HCT116 (cell line): ENCODE measurements around the gene CENPC. TPM values are rescaled to one million over a fixed set of nuclear protein-coding genes. Genes with fewer than 3 reads are reported as not detected.

Experiments
- ATAC-seq: fragments of 200-7000 bp; cut with Tn5 transposase; 2 replicates; pipeline ENCODE4 v1.9.1; 2020; ENCODE audit warnings: mild to moderate bottlenecking, moderate library complexity
- BruUV-seq: library from RNA; stranded (reverse); fragments of 400-500 nt; replicated peaks from 2 replicates; lab custom pipeline; 2021; lab: Mats Ljungman, UMichigan
- CTCF ChIA-PET: fragments of 300-600 bp; sonication (Branson Sonifier 250); formaldehyde crosslinking; loops from one replicate; lab custom pipeline; 2021; ENCODE audit warnings: antibody characterized with exemption; lab: Charles Lee
- POLR2A ChIA-PET: fragments of 300-600, 350-600 bp; sonication (Branson Sonifier 250); formaldehyde crosslinking; loops from one replicate; lab custom pipeline; 2021; ENCODE audit warnings: antibody characterized with exemption; lab: Charles Lee
- RAD21 ChIA-PET, 2 experiments: fragments of 300-600 bp; sonication (Branson Sonifier 250); formaldehyde crosslinking; loops; one replicate each; lab custom pipeline; 2023; ENCODE audit warnings: low total read pairs in 2 of 2; ENCODE audit not compliant: uncharacterized antibody in 2 of 2, unreplicated experiment in 2 of 2, low non-redundant PET in 1 of 2; lab: Charles Lee
- DNase-seq: peaks from one replicate; pipeline ENCODE4 v3.0.0-alpha.2; 2010; ENCODE audit warnings: low read depth, low spot score
- H2AFZ ChIP-seq: fragments of 200-600 bp; shearing (Covaris generic), sonication (generic); 2 replicates; pipeline ENCODE4 v1.6.1; 2017; ENCODE audit warnings: low read depth, mixed run types, mixed read lengths, antibody characterized with exemption, low read length; ENCODE audit not compliant: poor library complexity, severe bottlenecking
- H3K27ac ChIP-seq: 2 replicates; pipeline ENCODE4 v1.5.1; 2012; ENCODE audit warnings: low read depth, low read length
- H3K27me3 ChIP-seq: fragments of 200-600 bp; sonication (generic); 2 replicates; pipeline ENCODE4 v1.6.1; 2016; ENCODE audit warnings: mixed run types, low read length, mixed read lengths; ENCODE audit not compliant: insufficient read depth
- H3K36me3 ChIP-seq, 2 experiments: fragments of 200-500 bp in 1 of 2; fragments of 200-600 bp in 1 of 2; sonication (Bioruptor generic) in 1 of 2; sonication (generic) in 1 of 2; 2 replicates each; pipeline versions ENCODE4 v1.5.1 to v1.6.1; 2014 to 2016; ENCODE audit warnings: low read length in 2 of 2, inconsistent platforms in 1 of 2, mixed read lengths in 1 of 2, mixed run types in 1 of 2; ENCODE audit not compliant: insufficient read depth in 2 of 2, control insufficient read depth in 1 of 2
- H3K4me1 ChIP-seq, 2 experiments: fragments of 200-600 bp in 1 of 2; sonication (generic) in 1 of 2; 2 replicates each; pipeline versions ENCODE4 v1.5.1 to v1.6.1; 2012 to 2017; ENCODE audit warnings: low read length in 2 of 2, inconsistent platforms in 1 of 2, mild to moderate bottlenecking in 1 of 2, mixed read lengths in 1 of 2, mixed run types in 1 of 2, moderate library complexity in 1 of 2; ENCODE audit not compliant: insufficient read depth in 2 of 2, control insufficient read depth in 1 of 2
- H3K4me2 ChIP-seq: fragments of 200-600 bp; sonication (generic); 2 replicates; pipeline ENCODE4 v1.6.1; 2017; ENCODE audit warnings: mixed run types, low read length, mixed read lengths
- H3K4me3 ChIP-seq, 2 experiments: fragments of 200-600 bp in 1 of 2; sonication (generic) in 1 of 2; replicated peaks in 1 of 2; 2 replicates each; pipeline ENCODE4 v1.5.1; 2011 to 2016; ENCODE audit warnings: low read length in 2 of 2, control low read depth in 1 of 2, low read depth in 1 of 2, mild to moderate bottlenecking in 1 of 2, mixed read lengths in 1 of 2, mixed run types in 1 of 2
- H3K79me2 ChIP-seq: fragments of 200-600 bp; sonication (generic); 2 replicates; pipeline ENCODE4 v1.6.1; 2017; ENCODE audit warnings: mild to moderate bottlenecking, mixed run types, low read length, moderate library complexity, mixed read lengths; ENCODE audit not compliant: insufficient read depth
- H3K9ac ChIP-seq: fragments of 200-600 bp; sonication (generic); 2 replicates; pipeline ENCODE4 v1.6.1; 2016; ENCODE audit warnings: low read length, mixed read lengths
- H3K9me2 ChIP-seq: fragments of 200-600 bp; sonication (generic), shearing (Covaris generic); 2 replicates; pipeline ENCODE4 v1.6.1; 2017; ENCODE audit warnings: mixed run types, mild to moderate bottlenecking, moderate library complexity; ENCODE audit not compliant: insufficient read depth
- H3K9me3 ChIP-seq, 2 experiments: fragments of 200-500 bp in 1 of 2; fragments of 200-600 bp in 1 of 2; sonication (Bioruptor generic) in 1 of 2; sonication (generic) in 1 of 2; 2 replicates each; pipeline ENCODE4 v1.6.1; 2014 to 2017; ENCODE audit warnings: low read length in 2 of 2, mixed read lengths in 2 of 2, inconsistent platforms in 1 of 2, low read depth in 1 of 2, mild to moderate bottlenecking in 1 of 2, mixed run types in 1 of 2, moderate library complexity in 1 of 2; ENCODE audit not compliant: control insufficient read depth in 1 of 2, insufficient read depth in 1 of 2
- H4K20me1 ChIP-seq: fragments of 200-600 bp; sonication (generic), shearing (Covaris generic); 2 replicates; pipeline ENCODE4 v1.6.1; 2017; ENCODE audit warnings: mixed run types, mild to moderate bottlenecking, moderate library complexity; ENCODE audit not compliant: insufficient read depth
- EGR1 ChIP-seq: IDR thresholded peaks from 2 replicates; pipeline ENCODE4 v1.6.1; 2012; ENCODE audit warnings: low read depth
- JUND ChIP-seq: IDR thresholded peaks from 2 replicates; pipeline ENCODE4 v1.6.1; 2012
- SIN3A ChIP-seq: IDR thresholded peaks from 2 replicates; pipeline ENCODE4 v1.6.1; 2012; ENCODE audit warnings: low read depth
- YY1 ChIP-seq: IDR thresholded peaks from 2 replicates; pipeline ENCODE4 v1.6.1; 2011; ENCODE audit warnings: low read length, low read depth, moderate library complexity, mild to moderate bottlenecking; ENCODE audit not compliant: insufficient replicate concordance; ENCODE audit errors: extremely low read depth
- ZFX ChIP-seq: fragments of 450-650 bp; IDR thresholded peaks from 2 replicates; pipeline ENCODE4 v1.6.1; 2017
- ZNF274 ChIP-seq: fragments of 200-500 bp; sonication (Bioruptor generic); IDR thresholded peaks from 2 replicates; pipeline ENCODE4 v1.6.1; 2014; ENCODE audit warnings: mild to moderate bottlenecking, low read depth, low read length, inconsistent platforms
- intact Hi-C: fragments of 100-400 bp; cut with micrococcal nuclease; formaldehyde crosslinking; loops from 2 replicates; pipeline ENCODE4 v1.10.0; 2022
- total RNA-seq: library from RNA; stranded (reverse); gene quantifications from one replicate; pipeline ENCODE4 v1.2.1, GENCODE V29; 2021; ENCODE audit not compliant: unreplicated experiment
- TF ChIP-seq, protein P1 (sequence below): IDR thresholded peaks from 2 replicates; pipeline ENCODE4 v1.6.1; 2012
- TF ChIP-seq, protein P2 (sequence below): IDR thresholded peaks from 2 replicates; pipeline ENCODE4 v1.6.1; 2012

Gene CENPC
- total RNA-seq, 1 experiment from 2014 or later, result 15.4 TPM

DNA sequence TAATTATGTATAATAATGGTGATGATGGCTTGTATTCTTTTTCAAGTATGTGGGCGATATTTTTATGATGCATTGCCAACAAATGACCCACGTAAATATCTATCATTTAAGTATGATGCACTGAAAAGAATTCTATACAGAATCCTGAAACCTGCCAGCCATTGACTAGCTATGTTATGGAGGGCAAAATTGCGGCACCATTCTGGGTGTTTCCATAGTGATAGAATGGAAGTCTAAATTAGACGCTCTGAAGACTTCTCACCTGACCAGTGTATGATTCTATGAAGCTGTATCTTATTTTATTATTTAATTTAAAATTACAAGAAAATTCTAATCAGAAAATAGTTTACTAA, 677 bp upstream of the CENPC start:
- Histone ChIP-seq H2AFZ (peak overlapping the region; percentile 72), H3K79me2 (peaks cover 37% of the 10 kb centered on the region), H3K9ac (peak overlapping the region; percentile 52), H3K27ac (peak overlapping the region; percentile 41; the same call in 1 of the 2 replicates), H3K36me3 (peaks cover 0 to 3% of the 10 kb centered on the region in 2 experiments; a peak in 1 of 4 replicates), H3K9me3 (no peaks in the 10 kb centered on the region), H4K20me1 (no peaks in the 10 kb centered on the region), H3K27me3 (no peaks in the 10 kb centered on the region), H3K4me3 (peak overlapping the region; percentile 37 to 47), H3K4me1 (peaks cover 5 to 11% of the 10 kb centered on the region in 2 experiments; a peak in 3 of 4 replicates), H3K9me2 (no peaks in the 10 kb centered on the region), H3K4me2 (peak overlapping the region; percentile 68)
- POLR2A ChIA-PET, result no interaction called here
- intact Hi-C loops, result no loop called here
- BruUV-seq, result TSS peak; percentile 94
- DNase-seq, result no peak
- TF ChIP-seq, protein P1, sequence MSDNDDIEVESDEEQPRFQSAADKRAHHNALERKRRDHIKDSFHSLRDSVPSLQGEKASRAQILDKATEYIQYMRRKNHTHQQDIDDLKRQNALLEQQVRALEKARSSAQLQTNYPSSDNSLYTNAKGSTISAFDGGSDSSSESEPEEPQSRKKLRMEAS, result no peak
- TF ChIP-seq ZNF274 (no peak), JUND (no peak), ZFX (no peak), SIN3A (no peak), EGR1 (no peak)
- TF ChIP-seq, protein P2, sequence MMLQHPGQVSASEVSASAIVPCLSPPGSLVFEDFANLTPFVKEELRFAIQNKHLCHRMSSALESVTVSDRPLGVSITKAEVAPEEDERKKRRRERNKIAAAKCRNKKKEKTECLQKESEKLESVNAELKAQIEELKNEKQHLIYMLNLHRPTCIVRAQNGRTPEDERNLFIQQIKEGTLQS, result no peak
- CTCF ChIA-PET, result interaction anchor here (0.5 kb wide), 1 partner anchor 858 kb away, joined by 3 read pairs; no protein-coding TSS in a partner anchor
- no peak for ATAC-seq
- RAD21 ChIA-PET, result no interaction called here

DNA sequence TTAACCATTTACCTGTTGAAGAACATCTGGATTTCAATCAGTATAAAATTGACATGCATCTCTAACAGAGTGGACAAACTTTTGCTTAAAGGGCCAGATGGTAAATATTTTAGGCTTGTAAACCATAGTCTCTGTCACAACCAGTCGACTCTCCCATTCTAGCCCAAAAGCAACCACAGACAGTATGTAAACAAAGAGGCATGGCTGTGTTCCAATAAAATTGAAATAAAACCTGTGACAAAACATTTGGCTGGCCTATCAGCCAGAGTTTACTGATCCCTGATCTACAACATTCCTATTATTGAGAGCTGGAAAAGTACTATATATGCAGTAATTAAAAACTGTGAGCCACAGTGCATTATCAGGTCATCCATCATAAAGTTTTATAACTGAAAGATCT, 3.2 kb downstream of the CENPC start:
- RAD21 ChIA-PET, result no interaction called here
- POLR2A ChIA-PET, result no interaction called here
- H2AFZ ChIP-seq, result no peak overlapping the region
- no peaks in the 10 kb centered on the region for H4K20me1 ChIP-seq
- no peaks in the 10 kb centered on the region for H3K9me2 ChIP-seq
- no TSS peak for BruUV-seq
- ATAC-seq (no peak), DNase-seq (no peak)
- peaks cover 37% of the 10 kb centered on the region for H3K79me2 ChIP-seq
- no peak overlapping the region for H3K4me2 ChIP-seq
- no peak overlapping the region for H3K27ac ChIP-seq
- CTCF ChIA-PET, result no interaction called here
- peaks cover 8 to 10% of the 10 kb centered on the region in 2 experiments for H3K36me3 ChIP-seq
- no peak overlapping the region for H3K9ac ChIP-seq
- H3K4me1 ChIP-seq, result peaks cover 5 to 11% of the 10 kb centered on the region in 2 experiments; a peak in 3 of 4 replicates
- H3K4me3 ChIP-seq, result no peak overlapping the region
- H3K9me3 ChIP-seq, result no peaks in the 10 kb centered on the region
- intact Hi-C loops, result no loop called here
- no peak for TF ChIP-seq YY1
- TF ChIP-seq, all 23 proteins: peak for 0
- H3K27me3 ChIP-seq, result no peaks in the 10 kb centered on the region
